Nephron progenitor cell (in vitro differentiated cells): ENCODE measurements around the gene SH3BGRL.
A peak's percentile ranks its signal among the peaks of the same experiment; 100 is the strongest.

Experiments used
- DNase-seq: peaks from one replicate; pipeline ENCODE4 v3.0.0; 2021
- H3K27ac Mint-ChIP-seq: 2 replicates; pipeline ENCODE4 v1.8.0; 2021; ENCODE audit warnings: mild to moderate bottlenecking, moderate library complexity, mixed read lengths
- H3K27me3 Mint-ChIP-seq: 2 replicates; pipeline ENCODE4 v1.8.0; 2021; ENCODE audit warnings: mild to moderate bottlenecking, low read depth, mixed read lengths; ENCODE audit not compliant: poor library complexity
- H3K36me3 Mint-ChIP-seq: 2 replicates; pipeline ENCODE4 v1.8.0; 2021; ENCODE audit warnings: low read depth, mixed read lengths
- H3K4me1 Mint-ChIP-seq: 2 replicates; pipeline ENCODE4 v1.8.0; 2021; ENCODE audit warnings: mixed read lengths
- H3K4me3 Mint-ChIP-seq: 2 replicates; pipeline ENCODE4 v1.8.0; 2021; ENCODE audit warnings: mild to moderate bottlenecking, moderate library complexity, mixed read lengths
- H3K9me3 Mint-ChIP-seq: 2 replicates; pipeline ENCODE4 v1.8.0; 2021; ENCODE audit warnings: mild to moderate bottlenecking, moderate library complexity, mixed read lengths
- TF ChIP-seq, protein P1 (sequence below): fragments of 200-600 bp; sonication (generic); IDR thresholded peaks from 2 replicates; pipeline ENCODE4 v1.5.0; 2021; ENCODE audit warnings: antibody characterized with exemption

The SH3BGRL gene

GRCh38 chrX:81202456-81202819, 536 bp downstream of the SH3BGRL start:
- H3K4me3 Mint-ChIP-seq = peak overlapping the region; percentile 96
- peak overlapping the region; percentile 99 for H3K27ac Mint-ChIP-seq
- no peaks in the 10 kb centered on the region for H3K27me3 Mint-ChIP-seq
- peaks cover 50% of the 10 kb centered on the region for H3K9me3 Mint-ChIP-seq
- H3K4me1 Mint-ChIP-seq = peaks cover 30% of the 10 kb centered on the region
- TF ChIP-seq, protein P1, sequence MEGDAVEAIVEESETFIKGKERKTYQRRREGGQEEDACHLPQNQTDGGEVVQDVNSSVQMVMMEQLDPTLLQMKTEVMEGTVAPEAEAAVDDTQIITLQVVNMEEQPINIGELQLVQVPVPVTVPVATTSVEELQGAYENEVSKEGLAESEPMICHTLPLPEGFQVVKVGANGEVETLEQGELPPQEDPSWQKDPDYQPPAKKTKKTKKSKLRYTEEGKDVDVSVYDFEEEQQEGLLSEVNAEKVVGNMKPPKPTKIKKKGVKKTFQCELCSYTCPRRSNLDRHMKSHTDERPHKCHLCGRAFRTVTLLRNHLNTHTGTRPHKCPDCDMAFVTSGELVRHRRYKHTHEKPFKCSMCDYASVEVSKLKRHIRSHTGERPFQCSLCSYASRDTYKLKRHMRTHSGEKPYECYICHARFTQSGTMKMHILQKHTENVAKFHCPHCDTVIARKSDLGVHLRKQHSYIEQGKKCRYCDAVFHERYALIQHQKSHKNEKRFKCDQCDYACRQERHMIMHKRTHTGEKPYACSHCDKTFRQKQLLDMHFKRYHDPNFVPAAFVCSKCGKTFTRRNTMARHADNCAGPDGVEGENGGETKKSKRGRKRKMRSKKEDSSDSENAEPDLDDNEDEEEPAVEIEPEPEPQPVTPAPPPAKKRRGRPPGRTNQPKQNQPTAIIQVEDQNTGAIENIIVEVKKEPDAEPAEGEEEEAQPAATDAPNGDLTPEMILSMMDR = no peak
- DNase-seq = no peak
- H3K36me3 Mint-ChIP-seq = peaks cover 17% of the 10 kb centered on the region

DNA sequence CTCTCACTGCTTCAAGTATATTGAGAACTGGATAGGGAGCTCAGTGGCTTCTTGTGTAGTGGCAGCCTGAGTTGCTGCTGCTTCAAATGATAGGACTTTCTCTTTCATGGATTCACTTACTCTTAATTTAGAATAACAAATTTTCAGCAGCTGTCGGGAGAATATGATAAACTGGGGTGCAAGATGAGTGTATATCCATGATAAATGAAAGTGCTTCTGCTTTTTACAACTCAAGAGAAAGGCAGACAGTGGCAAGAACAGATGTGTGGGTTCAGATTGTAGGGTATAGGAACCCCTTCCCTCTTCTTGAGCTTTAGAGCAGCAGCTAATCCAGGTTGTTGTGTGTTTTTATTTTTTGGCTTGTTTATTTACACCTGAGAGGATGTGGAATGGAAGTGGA, 1.0 kb downstream of the SH3BGRL start:
- H3K27ac Mint-ChIP-seq = no peak overlapping the region
- no peak for DNase-seq

GRCh38 chrX:81205551-81205950, 3.6 kb downstream of the SH3BGRL start:
- Mint-ChIP-seq H3K4me3 (no peak overlapping the region), H3K9me3 (peaks cover 47% of the 10 kb centered on the region), H3K4me1 (peaks cover 30% of the 10 kb centered on the region), H3K27me3 (no peaks in the 10 kb centered on the region), H3K27ac (no peak overlapping the region), H3K36me3 (peaks cover 28% of the 10 kb centered on the region)
- TF ChIP-seq, protein P1 = no peak
- no peak for DNase-seq

More for the DNA sequence above, 1.0 kb downstream of the SH3BGRL start:
- Mint-ChIP-seq H3K4me1 (peaks cover 30% of the 10 kb centered on the region), H3K9me3 (peaks cover 52% of the 10 kb centered on the region), H3K27me3 (no peaks in the 10 kb centered on the region), H3K36me3 (peaks cover 20% of the 10 kb centered on the region), H3K4me3 (peak overlapping the region; percentile 96)
- TF ChIP-seq, protein P1 = no peak

DNA sequence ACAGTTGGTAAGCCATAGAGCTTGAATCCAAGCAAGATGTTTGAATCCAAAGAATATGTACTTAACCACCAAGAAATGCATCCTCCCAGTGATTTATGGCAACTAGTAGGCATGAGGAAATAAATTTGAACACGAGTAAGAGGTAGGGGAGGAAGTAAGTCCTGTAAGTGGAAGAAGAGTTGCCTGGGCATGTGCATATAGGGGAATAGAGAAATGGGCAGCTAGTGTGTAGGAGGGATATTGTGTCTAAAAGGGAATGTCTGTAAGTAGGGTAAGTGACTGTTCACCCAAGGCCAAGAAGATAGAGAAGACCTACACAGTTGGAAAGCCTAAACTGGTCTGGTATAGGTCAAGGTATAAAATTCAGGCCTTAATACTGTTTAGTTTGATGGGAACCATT, 4.6 kb downstream of the SH3BGRL start:
- Mint-ChIP-seq H3K9me3 (peaks cover 45% of the 10 kb centered on the region), H3K27ac (no peak overlapping the region), H3K27me3 (no peaks in the 10 kb centered on the region), H3K4me1 (peaks cover 24% of the 10 kb centered on the region), H3K4me3 (no peak overlapping the region), H3K36me3 (peaks cover 35% of the 10 kb centered on the region)
- no peak for DNase-seq
- TF ChIP-seq, protein P1 = no peak

- Mint-ChIP-seq H3K27ac (no peak overlapping the region), H3K27me3 (no peaks in the 10 kb centered on the region), H3K36me3 (peaks cover 56% of the 10 kb centered on the region), H3K4me3 (no peak overlapping the region), H3K4me1 (peaks cover 12% of the 10 kb centered on the region), H3K9me3 (peaks cover 44% of the 10 kb centered on the region)
- no peak for DNase-seq
- TF ChIP-seq, protein P1 = no peak
Measured at GRCh38 chrX:81208916-81209315, 7.0 kb downstream of the SH3BGRL start.

GRCh38 chrX:81215685-81216084, 13.8 kb downstream of the SH3BGRL start:
- Mint-ChIP-seq H3K27me3 (no peaks in the 10 kb centered on the region), H3K27ac (no peak overlapping the region), H3K36me3 (peaks cover 38% of the 10 kb centered on the region), H3K4me3 (no peak overlapping the region), H3K9me3 (peaks cover 44% of the 10 kb centered on the region), H3K4me1 (no peaks in the 10 kb centered on the region)
- no peak for DNase-seq
- TF ChIP-seq, protein P1 = no peak
